Endodermal cell (in vitro differentiated cells): ENCODE measurements around the gene PLEKHA6. TPM values are rescaled to one million over a fixed set of nuclear protein-coding genes. Genes with fewer than 3 reads are reported as not detected.

ENCODE experiments used
- DNase-seq: peaks from one replicate; pipeline ENCODE4 v3.0.0-alpha.2; 2017
- H3K27ac ChIP-seq: 2 replicates; pipeline ENCODE4 v1.5.1; 2013; ENCODE audit warnings: mild to moderate bottlenecking, low read depth, low read length, moderate library complexity
- H3K27me3 ChIP-seq: 2 replicates; pipeline ENCODE4 v1.6.1; 2013; ENCODE audit warnings: mild to moderate bottlenecking, low read length, moderate library complexity; ENCODE audit not compliant: insufficient read depth, control insufficient read depth, poor library complexity, severe bottlenecking
- H3K36me3 ChIP-seq: 2 replicates; pipeline ENCODE4 v1.7.0; 2013; ENCODE audit warnings: mild to moderate bottlenecking, low read length, moderate library complexity; ENCODE audit not compliant: control insufficient read depth, insufficient read depth
- H3K4me1 ChIP-seq: one replicate; pipeline ENCODE4 v1.7.0; 2013; ENCODE audit warnings: low read length; ENCODE audit not compliant: control insufficient read depth, insufficient read depth
- H3K4me3 ChIP-seq: 2 replicates; pipeline ENCODE4 v1.5.1; 2013; ENCODE audit warnings: mild to moderate bottlenecking, low read length, moderate library complexity
- H3K9ac ChIP-seq: 2 replicates; pipeline ENCODE4 v1.6.1; 2013; ENCODE audit warnings: mild to moderate bottlenecking, low read length, moderate library complexity; ENCODE audit not compliant: poor library complexity, severe bottlenecking; ENCODE audit errors: extremely low read depth
- H3K9me3 ChIP-seq: 2 replicates; pipeline ENCODE4 v1.6.1; 2013; ENCODE audit warnings: mild to moderate bottlenecking, low read length, moderate library complexity; ENCODE audit not compliant: control insufficient read depth
- H3K27ac Mint-ChIP-seq: 2 replicates; pipeline ENCODE4 v1.8.0; 2020; ENCODE audit warnings: mixed read lengths
- H3K27me3 Mint-ChIP-seq: 2 replicates; pipeline ENCODE4 v1.8.0; 2021; ENCODE audit warnings: mild to moderate bottlenecking, mixed read lengths; ENCODE audit not compliant: insufficient read depth
- H3K36me3 Mint-ChIP-seq: 2 replicates; pipeline ENCODE4 v1.8.0; 2020; ENCODE audit warnings: low read depth, mixed read lengths
- H3K4me1 Mint-ChIP-seq: 2 replicates; pipeline ENCODE4 v1.8.0; 2020; ENCODE audit warnings: mixed read lengths
- H3K4me3 Mint-ChIP-seq: 2 replicates; pipeline ENCODE4 v1.8.0; 2020; ENCODE audit warnings: mild to moderate bottlenecking, moderate library complexity, mixed read lengths
- H3K9me3 Mint-ChIP-seq: 2 replicates; pipeline ENCODE4 v1.8.0; 2020; ENCODE audit warnings: mild to moderate bottlenecking, mixed read lengths
- CTCF ChIP-seq: fragments of 200-600 bp; sonication (generic); conservative IDR thresholded peaks from 2 replicates; pipeline ENCODE4 v1.5.0; 2021; ENCODE audit warnings: antibody characterized with exemption, mild to moderate bottlenecking
- WGBS, 2 experiments: methylation state at CpG; one replicate each; pipeline versions ENCODE4 v1.1.5 to v1.1.7; 2013; ENCODE audit warnings: missing lambda C conversion rate in 2 of 2, mixed read lengths in 1 of 2; ENCODE audit not compliant: insufficient coverage in 1 of 2, insufficient read length in 1 of 2; 5-methylcytosine and 5-hydroxymethylcytosine counted together
- total RNA-seq, 2 donors: library from RNA; stranded (reverse); fragmentation: NEBNext Ultra II Directional in 1 of 2; extraction: Animal tissue kit (Norgen Biotek cat#: 25700) in 1 of 2; gene quantifications; 2 replicates in 1 of 2; 3 replicates in 1 of 2; pipeline ENCODE4 v1.2.1, GENCODE V29; 2021

Gene PLEKHA6
- total RNA-seq, 2 donors from 2014 or later, result 37.0 to 43.3 TPM

- Histone ChIP-seq H3K27ac (no peak overlapping the region), H3K4me1 (no peaks in the 10 kb centered on the region), H3K36me3 (no peaks in the 10 kb centered on the region), H3K4me3 (no peak overlapping the region), H3K9ac (no peak overlapping the region), H3K27me3 (no peaks in the 10 kb centered on the region), H3K9me3 (no peaks in the 10 kb centered on the region)
- Mint-ChIP-seq H3K27me3 (peaks cover 20% of the 10 kb centered on the region), H3K27ac (peak overlapping the region; percentile 29), H3K4me3 (no peak overlapping the region), H3K9me3 (no peaks in the 10 kb centered on the region), H3K36me3 (no peaks in the 10 kb centered on the region), H3K4me1 (peaks cover 15% of the 10 kb centered on the region)
- TF ChIP-seq CTCF, result peak; percentile 52
- 66 to 80% methylated on average over 10 to 18 of the region's 18 CpGs for WGBS, 2 experiments
- peak; percentile 88 for DNase-seq
These were observed 161.1 kb downstream of the PLEKHA6 start for GRCh38 chr1:204198348-204199340.

- H3K27me3 ChIP-seq, result peaks cover 14% of the 10 kb centered on the region
- Mint-ChIP-seq H3K4me3 (no peak overlapping the region), H3K4me1 (peaks cover 15% of the 10 kb centered on the region), H3K36me3 (no peaks in the 10 kb centered on the region), H3K9me3 (no peaks in the 10 kb centered on the region), H3K27me3 (peaks cover 23% of the 10 kb centered on the region), H3K27ac (no peak overlapping the region)
- TF ChIP-seq CTCF, result no peak
- peak; percentile 47 for DNase-seq
- no peak overlapping the region for H3K9ac ChIP-seq
- no peaks in the 10 kb centered on the region for H3K4me1 ChIP-seq
- WGBS, 2 experiments, result 85 to 86% methylated on average over 2 to 5 of the region's 5 CpGs
- no peaks in the 10 kb centered on the region for H3K9me3 ChIP-seq
- no peaks in the 10 kb centered on the region for H3K36me3 ChIP-seq
- no peak overlapping the region for H3K4me3 ChIP-seq
- H3K27ac ChIP-seq, result no peak overlapping the region
These were observed 162.7 kb downstream of the PLEKHA6 start for GRCh38 chr1:204197068-204197467.

- Histone ChIP-seq H3K36me3 (no peaks in the 10 kb centered on the region), H3K9ac (no peak within 1 kb of the TSS), H3K27ac (no peak within 1 kb of the TSS), H3K4me1 (no peaks in the 10 kb centered on the region), H3K9me3 (no peaks in the 10 kb centered on the region), H3K4me3 (no peak within 1 kb of the TSS), H3K27me3 (peaks cover 15% of the 10 kb centered on the region)
- Mint-ChIP-seq H3K27ac (peak within 1 kb of the TSS; percentile 36), H3K9me3 (no peaks in the 10 kb centered on the region), H3K4me1 (peaks cover 15% of the 10 kb centered on the region), H3K36me3 (no peaks in the 10 kb centered on the region), H3K4me3 (no peak within 1 kb of the TSS), H3K27me3 (peaks cover 30% of the 10 kb centered on the region)
- peak; percentile 62 for DNase-seq
- no peak for TF ChIP-seq CTCF
- 71 to 79% methylated on average over 9 to 18 of the region's 18 CpGs for WGBS, 2 experiments
These were observed 163.5 kb downstream of the PLEKHA6 start, which contains the start of gene KISS1 for GRCh38 chr1:204196068-204196795. Gene KISS1, minus strand, starts transcription at chr1:204196491. Its CDS starts 3,615 bp downstream, at chr1:204192876.
